NT2/D1 (cell line): Measurements from ENCODE around the gene AFF3.
"Not testable (repeated sequence)": the region's sequence is repeated elsewhere in the genome, so short reads cannot be mapped to it uniquely, and the experiment has no call there.

Experiments used
- DNase-seq: peaks from one replicate; pipeline ENCODE4 v3.0.0-alpha.2; 2011; ENCODE audit warnings: low read depth, low spot score
- H3K27me3 ChIP-seq: 2 replicates; pipeline ENCODE4 v1.6.0; 2011; ENCODE audit warnings: mild to moderate bottlenecking; ENCODE audit not compliant: insufficient read length, insufficient read depth
- H3K36me3 ChIP-seq: 2 replicates; pipeline ENCODE4 v1.6.1; 2011; ENCODE audit warnings: mild to moderate bottlenecking, low read length, mixed read lengths; ENCODE audit not compliant: insufficient read depth, insufficient read length
- H3K4me1 ChIP-seq: 2 replicates; pipeline ENCODE4 v1.5.1; 2011; ENCODE audit not compliant: insufficient read depth, insufficient read length
- H3K4me3 ChIP-seq: 2 replicates; pipeline ENCODE4 v1.5.1; 2011; ENCODE audit warnings: low read depth; ENCODE audit not compliant: insufficient read length
- H3K9ac ChIP-seq: 2 replicates; pipeline ENCODE4 v1.6.0; 2011; ENCODE audit warnings: low read depth; ENCODE audit not compliant: insufficient read length
- H3K9me3 ChIP-seq: 2 replicates; pipeline ENCODE4 v1.5.1; 2011; ENCODE audit warnings: mild to moderate bottlenecking, low read length; ENCODE audit not compliant: insufficient read depth
- SUZ12 ChIP-seq: IDR thresholded peaks from 2 replicates; pipeline ENCODE4 v1.6.1; 2011; ENCODE audit not compliant: insufficient read length, insufficient read depth; ENCODE audit errors: extremely low read depth
- YY1 ChIP-seq: IDR thresholded peaks from 2 replicates; pipeline ENCODE4 v1.6.1; 2011; ENCODE audit not compliant: insufficient read length, insufficient read depth
- ZNF274 ChIP-seq: IDR thresholded peaks from 2 replicates; pipeline ENCODE4 v1.6.1; 2011; ENCODE audit warnings: mild to moderate bottlenecking, low read depth, low read length

AFF3 gene

DNA sequence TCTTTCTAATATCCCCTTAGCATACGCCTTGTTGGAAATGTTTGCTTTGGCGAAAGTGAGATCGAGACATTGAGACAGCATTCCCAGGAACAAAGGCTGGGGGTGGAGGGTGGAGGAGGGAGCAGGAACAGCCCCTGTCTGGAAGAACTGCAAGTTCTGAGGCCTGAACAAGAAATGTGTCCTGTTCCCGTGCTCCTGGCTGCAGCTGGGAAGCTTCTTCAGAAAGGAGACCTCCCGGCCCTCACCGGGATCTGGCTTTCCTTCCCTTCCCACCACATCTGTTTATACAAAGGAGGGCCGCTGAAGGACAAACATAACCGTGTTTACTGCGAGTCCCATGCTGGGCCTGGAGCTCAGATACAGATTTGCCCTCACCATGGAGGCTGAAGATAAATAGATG is 35.9 kb downstream of the AFF3 start:
- Histone ChIP-seq H3K4me1 (no peaks in the 10 kb centered on the region), H3K4me3 (peak overlapping the region; percentile 37), H3K36me3 (no peaks in the 10 kb centered on the region), H3K9me3 (no peaks in the 10 kb centered on the region), H3K27me3 (peaks cover 74% of the 10 kb centered on the region), H3K9ac (no peak overlapping the region)
- DNase-seq = peak; percentile 32
- TF ChIP-seq ZNF274 = no peak
- TF ChIP-seq YY1 = no peak
- TF ChIP-seq SUZ12 = no peak

- DNase-seq = no peak
- Histone ChIP-seq H3K4me1 (no peaks in the 10 kb centered on the region), H3K9me3 (no peaks in the 10 kb centered on the region), H3K27me3 (peaks cover 71% of the 10 kb centered on the region), H3K4me3 (peak overlapping the region; percentile 37), H3K36me3 (no peaks in the 10 kb centered on the region), H3K9ac (peak overlapping the region; percentile 56)
- TF ChIP-seq SUZ12 = no peak
- no peak for TF ChIP-seq ZNF274
- no peak for TF ChIP-seq YY1
Observed at GRCh38 chr2:100105678-100106054, 36.7 kb downstream of the AFF3 start.

DNA sequence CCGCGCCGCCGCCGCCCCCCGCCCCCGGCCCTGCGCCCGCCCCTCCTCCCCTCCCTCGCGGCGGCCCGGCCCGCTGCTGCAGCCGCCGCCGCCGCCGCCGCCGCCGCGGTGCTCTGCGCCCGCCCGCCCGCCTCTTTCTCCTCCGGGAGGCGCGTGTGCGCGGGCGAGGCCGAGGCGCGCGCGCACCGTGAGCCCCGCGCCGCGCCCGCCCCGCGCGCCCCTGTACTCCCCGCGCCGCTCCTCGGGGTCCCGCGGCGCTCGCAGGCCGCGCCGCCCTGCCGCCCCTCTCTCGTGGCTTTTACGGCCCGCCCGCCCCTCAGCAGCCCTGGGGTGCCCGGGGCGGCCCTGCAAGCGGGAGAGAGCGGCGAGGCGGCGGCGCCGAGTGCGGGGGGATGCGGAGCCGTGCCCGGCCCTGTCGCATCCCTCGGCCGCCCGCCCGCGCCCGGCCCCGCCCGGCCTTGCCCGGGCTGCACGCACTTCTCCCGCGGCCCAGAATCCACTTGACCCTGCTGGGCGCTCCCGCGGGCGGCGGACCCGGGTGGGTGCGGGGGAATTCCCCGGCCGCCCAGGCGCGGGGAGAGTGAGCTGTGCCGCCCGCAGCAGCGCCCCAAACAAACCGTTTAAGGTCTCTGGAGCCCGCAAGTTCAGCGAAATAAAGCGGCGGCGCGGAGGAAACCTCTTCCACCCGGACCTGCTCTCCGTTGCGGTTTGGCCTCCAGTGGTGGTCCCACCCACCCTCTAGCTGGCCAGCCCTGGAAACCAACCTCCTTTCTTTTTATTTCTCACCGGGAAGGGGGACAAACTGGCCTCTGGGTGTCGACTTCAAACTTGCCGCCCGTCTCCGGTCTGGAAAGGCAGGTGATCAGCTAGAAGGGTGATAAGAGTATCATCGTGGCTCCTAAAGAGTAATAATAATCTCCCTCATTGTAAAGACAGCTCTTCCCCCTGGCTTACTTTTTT is 37.4 kb downstream of the AFF3 start:
- H3K4me3 ChIP-seq = peak overlapping the region; percentile 37
- no peaks in the 10 kb centered on the region for H3K36me3 ChIP-seq
- H3K9me3 ChIP-seq = no peaks in the 10 kb centered on the region
- TF ChIP-seq ZNF274 (no peak), YY1 (no peak), SUZ12 (peak; percentile 44)
- H3K27me3 ChIP-seq = peaks cover 66% of the 10 kb centered on the region
- H3K9ac ChIP-seq = peak overlapping the region; percentile 56
- no peaks in the 10 kb centered on the region for H3K4me1 ChIP-seq
- DNase-seq = no peak

DNA sequence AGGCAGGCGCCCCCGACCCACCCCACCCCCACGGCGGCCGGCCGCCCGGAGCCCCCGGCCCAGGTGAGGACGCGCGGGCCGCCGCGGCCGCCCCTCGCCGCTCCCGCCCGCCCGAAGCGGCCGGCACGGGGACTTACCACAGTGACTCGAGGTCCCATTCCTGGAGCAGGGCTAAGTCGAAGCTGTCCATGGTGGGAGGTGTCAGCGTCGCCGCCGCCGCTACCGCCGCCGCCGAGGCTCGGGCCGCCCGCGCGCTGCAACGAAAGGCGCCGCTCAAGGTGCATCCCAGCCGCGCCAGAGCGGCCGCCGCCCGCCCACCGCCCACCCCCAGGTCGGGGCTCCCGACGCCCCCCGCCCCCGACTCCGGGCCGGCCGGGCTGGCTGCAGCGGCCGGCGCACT is 38.1 kb downstream of the AFF3 start:
- H3K9me3 ChIP-seq, H3K4me3 ChIP-seq, H3K9ac ChIP-seq, DNase-seq, H3K36me3 ChIP-seq, H3K4me1 ChIP-seq: not testable (repeated sequence)
- peaks cover 60% of the 10 kb centered on the region for H3K27me3 ChIP-seq

DNA sequence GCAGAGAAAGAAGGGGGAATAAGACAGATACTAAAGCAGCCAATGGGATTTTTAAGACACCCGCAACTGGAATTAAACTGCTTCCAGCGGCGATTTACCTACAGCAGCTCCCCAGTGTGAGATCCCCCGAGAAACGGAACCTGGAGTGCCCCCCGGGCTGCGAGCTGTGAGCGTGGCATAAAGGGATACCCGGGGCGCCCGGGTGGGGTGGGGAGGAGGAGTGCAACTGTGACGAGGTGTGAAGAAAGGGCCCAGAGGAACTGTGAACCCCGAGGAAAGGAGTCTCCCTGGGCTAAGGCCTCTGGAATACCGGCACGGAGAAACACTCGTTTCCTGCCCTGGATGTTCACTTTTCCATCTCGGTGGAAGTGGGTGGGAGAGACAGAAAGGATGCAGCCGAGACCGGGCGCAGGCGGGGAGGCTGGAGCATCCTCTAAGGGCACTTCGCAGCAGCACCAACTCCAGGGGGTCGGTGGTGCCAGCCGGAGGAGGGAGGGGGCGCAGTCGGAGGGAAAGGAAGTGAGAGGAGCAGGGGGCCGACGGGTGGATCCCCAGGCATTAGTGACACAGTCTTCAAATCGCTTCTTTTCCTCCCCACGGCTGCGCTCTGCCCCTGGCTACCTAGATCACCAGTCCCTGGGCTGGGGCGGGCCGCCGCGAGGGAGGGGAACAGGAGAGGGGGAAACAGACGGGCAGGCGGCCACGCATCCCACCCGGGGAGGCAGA is 38.7 kb downstream of the AFF3 start:
- H3K9ac ChIP-seq, H3K36me3 ChIP-seq: not testable (repeated sequence)

DNA sequence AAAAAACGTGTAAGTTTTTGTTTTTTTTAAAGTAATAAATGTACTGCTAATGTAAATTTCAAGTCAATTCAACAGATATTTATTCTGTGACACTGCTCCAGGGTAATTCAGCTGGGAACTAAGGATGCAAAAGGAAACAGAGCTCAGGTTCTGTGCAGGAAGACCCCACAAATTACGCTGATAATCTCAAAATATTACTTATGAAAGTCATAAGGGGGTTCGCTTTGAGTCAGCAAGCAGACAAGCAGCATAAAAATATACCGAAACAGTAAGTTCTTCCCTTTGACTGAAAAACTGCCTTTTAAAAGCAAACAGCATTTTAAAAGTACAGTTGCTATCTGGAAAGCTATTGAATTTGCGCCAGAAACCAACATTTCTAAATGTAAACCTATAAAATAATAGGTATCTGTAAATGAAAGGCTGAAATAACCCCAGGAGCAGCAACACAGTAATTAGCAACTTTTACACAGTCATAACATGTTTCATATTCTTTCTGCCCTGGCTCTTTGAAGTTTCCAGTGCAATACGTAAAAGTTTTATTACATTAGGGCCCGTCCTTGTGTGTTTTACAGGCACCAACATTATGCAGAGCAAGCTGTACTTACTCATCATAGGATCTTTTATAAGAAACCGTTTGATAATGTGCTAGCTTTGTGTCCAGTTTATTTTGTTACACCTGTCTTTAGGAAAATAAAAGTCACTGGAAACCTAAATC is 39.8 kb downstream of the AFF3 start:
- not testable (repeated sequence) for H3K9me3 ChIP-seq, H3K36me3 ChIP-seq, H3K4me1 ChIP-seq, H3K9ac ChIP-seq, H3K4me3 ChIP-seq, DNase-seq
- peaks cover 51% of the 10 kb centered on the region for H3K27me3 ChIP-seq

More for the DNA sequence above, 38.7 kb downstream of the AFF3 start:
- not testable (repeated sequence) for DNase-seq, H3K4me1 ChIP-seq, H3K9me3 ChIP-seq, H3K4me3 ChIP-seq
- H3K27me3 ChIP-seq = peaks cover 62% of the 10 kb centered on the region

DNA sequence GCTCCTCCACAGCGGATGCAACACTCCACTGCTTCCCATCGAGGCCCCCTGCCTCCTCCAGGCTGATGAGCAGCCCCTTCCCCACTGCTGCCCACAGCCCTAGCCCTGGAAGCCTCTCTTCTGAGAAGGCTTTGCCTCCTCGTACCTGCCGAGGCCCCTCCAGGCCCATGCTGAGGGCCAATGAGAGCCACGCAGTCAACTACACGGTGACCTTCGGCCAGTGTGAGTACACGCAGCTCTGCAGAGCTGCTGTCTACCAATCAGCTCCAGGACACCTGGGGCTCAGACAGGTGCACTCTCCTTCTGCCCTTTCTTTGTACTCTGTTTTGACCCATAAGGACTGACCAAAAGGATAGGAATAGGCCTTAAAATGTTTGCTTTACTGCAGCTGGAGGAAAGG is 43.5 kb downstream of the AFF3 start:
- H3K9ac ChIP-seq, H3K9me3 ChIP-seq, H3K4me3 ChIP-seq, H3K36me3 ChIP-seq, DNase-seq, H3K4me1 ChIP-seq: not testable (repeated sequence)
- H3K27me3 ChIP-seq = peaks cover 22% of the 10 kb centered on the region

GRCh38 chr2:100097611-100098294 is 44.6 kb downstream of the AFF3 start:
- not testable (repeated sequence) for H3K4me3 ChIP-seq, DNase-seq

GRCh38 chr2:100095845-100096244 is 46.5 kb downstream of the AFF3 start:
- not testable (repeated sequence) for H3K36me3 ChIP-seq, H3K9ac ChIP-seq, H3K4me3 ChIP-seq, H3K4me1 ChIP-seq, DNase-seq, H3K9me3 ChIP-seq, H3K27me3 ChIP-seq

More at GRCh38 chr2:100097611-100098294, 44.6 kb downstream of the AFF3 start:
- peaks cover 13% of the 10 kb centered on the region for H3K27me3 ChIP-seq
- not testable (repeated sequence) for H3K9ac ChIP-seq, H3K4me1 ChIP-seq, H3K9me3 ChIP-seq, H3K36me3 ChIP-seq

GRCh38 chr2:100091807-100092206 is 50.6 kb downstream of the AFF3 start:
- H3K9ac ChIP-seq, DNase-seq: not testable (repeated sequence)

More at GRCh38 chr2:100091807-100092206, 50.6 kb downstream of the AFF3 start:
- H3K4me3 ChIP-seq, H3K27me3 ChIP-seq, H3K4me1 ChIP-seq, H3K36me3 ChIP-seq, H3K9me3 ChIP-seq: not testable (repeated sequence)
